ENCODE data around the gene SPRY2.

Gene SPRY2

DNA sequence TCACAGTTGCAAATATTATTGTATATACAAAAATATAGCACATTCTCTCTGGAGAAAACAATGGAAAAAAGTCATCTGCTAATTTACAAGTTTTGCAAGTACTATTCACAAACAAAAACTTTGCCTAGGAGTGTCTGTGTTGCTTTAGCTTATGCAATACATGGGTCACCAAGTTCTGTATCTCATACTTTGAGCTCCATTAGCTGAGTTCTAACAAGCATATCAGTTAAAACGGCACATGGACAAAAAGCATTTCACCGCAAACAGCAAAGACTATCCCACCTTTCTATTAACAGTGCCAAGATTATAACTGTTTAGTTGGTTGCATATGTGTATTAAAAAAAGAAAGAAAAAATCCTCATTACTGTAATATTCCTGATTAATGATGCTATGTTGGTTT, 4.6 kb downstream of the SPRY2 start:
- TF ChIP-seq, protein P1, sequence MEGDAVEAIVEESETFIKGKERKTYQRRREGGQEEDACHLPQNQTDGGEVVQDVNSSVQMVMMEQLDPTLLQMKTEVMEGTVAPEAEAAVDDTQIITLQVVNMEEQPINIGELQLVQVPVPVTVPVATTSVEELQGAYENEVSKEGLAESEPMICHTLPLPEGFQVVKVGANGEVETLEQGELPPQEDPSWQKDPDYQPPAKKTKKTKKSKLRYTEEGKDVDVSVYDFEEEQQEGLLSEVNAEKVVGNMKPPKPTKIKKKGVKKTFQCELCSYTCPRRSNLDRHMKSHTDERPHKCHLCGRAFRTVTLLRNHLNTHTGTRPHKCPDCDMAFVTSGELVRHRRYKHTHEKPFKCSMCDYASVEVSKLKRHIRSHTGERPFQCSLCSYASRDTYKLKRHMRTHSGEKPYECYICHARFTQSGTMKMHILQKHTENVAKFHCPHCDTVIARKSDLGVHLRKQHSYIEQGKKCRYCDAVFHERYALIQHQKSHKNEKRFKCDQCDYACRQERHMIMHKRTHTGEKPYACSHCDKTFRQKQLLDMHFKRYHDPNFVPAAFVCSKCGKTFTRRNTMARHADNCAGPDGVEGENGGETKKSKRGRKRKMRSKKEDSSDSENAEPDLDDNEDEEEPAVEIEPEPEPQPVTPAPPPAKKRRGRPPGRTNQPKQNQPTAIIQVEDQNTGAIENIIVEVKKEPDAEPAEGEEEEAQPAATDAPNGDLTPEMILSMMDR (IDR thresholded peaks at IDR 0.05) = no peak
- H3K27me3 ChIP-seq (ENCODE audit: control insufficient read depth, insufficient read depth, low read length) = no peaks in the 10 kb centered on the region
- peaks cover 4% of the 10 kb centered on the region for H3K4me1 ChIP-seq
- H3K4me2 ChIP-seq (ENCODE audit: low read length) = no peak overlapping the region
- no peak overlapping the region for H3K9ac ChIP-seq
- no peaks in the 10 kb centered on the region for H3K79me2 ChIP-seq
- H3K4me3 ChIP-seq (ENCODE audit: low read depth, low read length) = no peak overlapping the region
- H3K27ac ChIP-seq = no peak overlapping the region
- no peaks in the 10 kb centered on the region for H3K36me3 ChIP-seq (ENCODE audit: control insufficient read depth, insufficient read depth, low read length)
- no peaks in the 10 kb centered on the region for H3K9me3 ChIP-seq (ENCODE audit: control insufficient read depth, low read length)
- no peak overlapping the region for H2AFZ ChIP-seq

DNA sequence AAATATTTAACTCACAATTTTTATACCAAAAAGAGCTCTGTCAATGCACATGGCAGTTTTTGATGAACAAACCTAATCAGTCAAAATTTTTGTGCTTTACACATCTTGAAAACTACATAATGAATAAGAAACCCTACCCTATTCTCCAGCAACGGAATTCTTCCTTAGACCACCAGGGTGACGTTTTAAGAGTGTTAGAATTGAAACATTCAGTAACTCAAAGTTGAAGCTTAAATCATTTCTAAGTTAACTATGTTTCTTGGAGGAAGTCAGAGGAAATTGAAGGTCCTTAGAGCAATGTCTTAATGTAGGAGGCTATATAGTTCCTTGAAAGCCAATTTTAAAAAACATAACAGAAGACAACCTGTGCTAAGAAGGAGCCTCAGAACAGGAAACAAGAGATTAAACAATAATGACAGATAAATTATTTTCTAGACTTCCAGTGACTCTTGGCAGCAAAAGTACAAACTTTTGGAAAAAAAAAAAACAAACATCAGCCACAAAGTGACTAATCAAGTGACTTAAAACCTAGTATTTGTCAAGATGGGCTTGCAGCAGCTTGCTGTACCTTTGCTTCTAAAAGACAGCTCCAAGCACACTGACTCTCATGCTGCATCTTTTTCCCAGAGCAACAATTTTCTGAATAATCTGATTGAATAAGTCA, 6.2 kb downstream of the SPRY2 start:
- TF ChIP-seq, protein P1 (IDR thresholded peaks at IDR 0.05) = no peak
- no peaks in the 10 kb centered on the region for H3K79me2 ChIP-seq
- no peak overlapping the region for H3K4me3 ChIP-seq (ENCODE audit: low read depth, low read length)
- H3K4me2 ChIP-seq (ENCODE audit: low read length) = no peak overlapping the region
- H2AFZ ChIP-seq = no peak overlapping the region
- no peaks in the 10 kb centered on the region for H3K36me3 ChIP-seq (ENCODE audit: control insufficient read depth, insufficient read depth, low read length)
- H3K4me1 ChIP-seq = peaks cover 4% of the 10 kb centered on the region
- no peaks in the 10 kb centered on the region for H3K27me3 ChIP-seq (ENCODE audit: control insufficient read depth, insufficient read depth, low read length)
- no peaks in the 10 kb centered on the region for H3K9me3 ChIP-seq (ENCODE audit: control insufficient read depth, low read length)
- H3K9ac ChIP-seq = no peak overlapping the region
- H3K27ac ChIP-seq = no peak overlapping the region

DNA sequence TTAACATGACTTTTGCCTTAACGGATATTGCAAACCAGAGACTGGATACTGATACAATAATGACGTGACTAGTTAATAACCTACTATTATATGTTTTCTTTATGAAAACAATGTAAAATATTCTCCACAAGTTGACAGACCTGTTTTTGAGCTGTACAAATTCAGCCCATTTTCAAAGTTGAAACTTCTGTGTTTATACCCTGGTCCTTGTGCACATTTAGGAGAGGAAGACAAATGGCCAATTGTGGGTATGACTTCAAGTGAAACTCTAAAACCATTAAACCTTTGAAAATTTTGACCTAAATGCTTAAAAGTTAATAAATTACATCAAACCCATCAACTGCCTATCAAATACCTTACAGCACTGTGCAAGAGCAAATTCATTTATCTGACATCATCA, 8.9 kb downstream of the SPRY2 start:
- TF ChIP-seq, protein P1 (IDR thresholded peaks at IDR 0.05) = no peak
- Histone ChIP-seq H3K4me1 (peaks cover 4% of the 10 kb centered on the region), H3K79me2 (no peaks in the 10 kb centered on the region), H3K36me3 (ENCODE audit: control insufficient read depth, insufficient read depth, low read length) (no peaks in the 10 kb centered on the region), H3K27ac (no peak overlapping the region), H3K4me2 (ENCODE audit: low read length) (no peak overlapping the region), H3K9me3 (ENCODE audit: control insufficient read depth, low read length) (no peaks in the 10 kb centered on the region), H3K9ac (no peak overlapping the region), H3K4me3 (ENCODE audit: low read depth, low read length) (no peak overlapping the region), H3K27me3 (ENCODE audit: control insufficient read depth, insufficient read depth, low read length) (no peaks in the 10 kb centered on the region), H2AFZ (no peak overlapping the region)

DNA sequence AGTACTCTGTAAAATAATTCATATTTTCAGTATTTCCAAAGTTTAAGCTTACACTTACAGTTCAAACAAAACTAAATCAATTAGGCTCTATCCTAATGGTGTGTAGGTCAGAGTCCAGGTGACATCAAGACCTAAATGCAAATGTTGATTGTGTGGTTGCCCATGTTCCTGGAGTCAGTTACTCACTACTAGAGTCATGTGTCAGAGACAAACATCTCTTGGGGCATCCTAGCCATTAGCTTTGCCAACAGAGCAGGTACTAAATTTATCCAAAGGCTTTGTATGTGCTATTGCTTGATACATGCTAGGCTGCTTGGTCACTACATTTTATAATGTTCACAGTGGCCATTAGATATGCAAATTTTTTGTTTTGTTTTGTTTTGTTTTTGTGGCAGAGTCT, 11.7 kb downstream of the SPRY2 start:
- Histone ChIP-seq H3K4me2 (ENCODE audit: low read length) (no peak overlapping the region), H2AFZ (no peak overlapping the region), H3K9ac (no peak overlapping the region), H3K4me1 (no peaks in the 10 kb centered on the region), H3K36me3 (ENCODE audit: control insufficient read depth, insufficient read depth, low read length) (no peaks in the 10 kb centered on the region), H3K79me2 (no peaks in the 10 kb centered on the region), H3K27me3 (ENCODE audit: control insufficient read depth, insufficient read depth, low read length) (no peaks in the 10 kb centered on the region), H3K27ac (no peak overlapping the region), H3K9me3 (ENCODE audit: control insufficient read depth, low read length) (no peaks in the 10 kb centered on the region), H3K4me3 (ENCODE audit: low read depth, low read length) (no peak overlapping the region)
- TF ChIP-seq, protein P1 (IDR thresholded peaks at IDR 0.05) = no peak

DNA sequence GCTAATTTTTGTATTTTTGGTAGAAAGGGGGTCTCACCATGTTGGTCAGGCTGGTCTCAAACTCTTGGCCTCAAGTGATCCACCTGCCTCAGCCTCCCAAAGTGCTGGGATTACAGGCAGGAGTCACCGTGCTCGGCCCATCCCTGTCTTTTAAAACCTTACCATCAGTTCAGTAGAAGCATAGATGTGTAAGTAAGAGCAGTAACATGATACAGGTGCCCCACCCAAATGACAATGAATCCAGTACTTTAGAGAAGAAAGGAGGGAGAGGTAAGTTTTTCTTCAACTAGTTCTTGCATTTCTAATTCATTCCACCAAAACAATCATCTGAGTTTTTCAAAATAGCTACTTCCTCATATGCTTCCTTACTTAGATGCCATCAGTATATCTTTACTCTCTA, 21.9 kb downstream of the SPRY2 start:
- no peak overlapping the region for H3K9ac ChIP-seq
- TF ChIP-seq, protein P1 (IDR thresholded peaks at IDR 0.05) = no peak
- H3K27me3 ChIP-seq (ENCODE audit: control insufficient read depth, insufficient read depth, low read length) = no peaks in the 10 kb centered on the region
- no peaks in the 10 kb centered on the region for H3K36me3 ChIP-seq (ENCODE audit: control insufficient read depth, insufficient read depth, low read length)
- H3K4me2 ChIP-seq (ENCODE audit: low read length) = no peak overlapping the region
- no peak overlapping the region for H2AFZ ChIP-seq
- H3K79me2 ChIP-seq = no peaks in the 10 kb centered on the region
- H3K27ac ChIP-seq = no peak overlapping the region
- no peaks in the 10 kb centered on the region for H3K9me3 ChIP-seq (ENCODE audit: control insufficient read depth, low read length)
- H3K4me1 ChIP-seq = no peaks in the 10 kb centered on the region
- no peak overlapping the region for H3K4me3 ChIP-seq (ENCODE audit: low read depth, low read length)
